Loucy (cell line): ENCODE results near the gene TSEN15.
A peak's percentile ranks its signal among the peaks of the same experiment; 100 is the strongest.

Source experiments
- H2AFZ ChIP-seq: fragments of 200-600 bp; sonication (generic); 2 replicates; pipeline ENCODE4 v1.6.0; 2016; ENCODE audit warnings: antibody characterized with exemption, mild to moderate bottlenecking, low read length, moderate library complexity
- H3F3A ChIP-seq: fragments of 200-600 bp; 2 replicates; pipeline ENCODE4 v1.6.0; 2016; ENCODE audit warnings: antibody characterized with exemption, low read depth, mild to moderate bottlenecking
- H3K27me3 ChIP-seq: fragments of 200-600 bp; sonication (generic); 2 replicates; pipeline ENCODE4 v1.6.1; 2014; ENCODE audit warnings: low read length, mild to moderate bottlenecking; ENCODE audit not compliant: insufficient read depth, poor library complexity, severe bottlenecking
- H3K36me3 ChIP-seq: fragments of 200-600 bp; sonication (generic); 2 replicates; pipeline ENCODE4 v1.6.1; 2016; ENCODE audit warnings: low read length; ENCODE audit not compliant: insufficient read depth
- H3K4me1 ChIP-seq: fragments of 200-600 bp; sonication (generic); 2 replicates; pipeline ENCODE4 v1.5.1; 2014; ENCODE audit warnings: low read length, mild to moderate bottlenecking; ENCODE audit not compliant: insufficient read depth, poor library complexity, severe bottlenecking
- H3K4me2 ChIP-seq: fragments of 200-600 bp; sonication (generic); 2 replicates; pipeline ENCODE4 v1.6.0; 2014; ENCODE audit warnings: antibody characterized with exemption, low read length, low read depth, mild to moderate bottlenecking; ENCODE audit not compliant: poor library complexity, severe bottlenecking
- H3K4me3 ChIP-seq: fragments of 200-600 bp; sonication (generic); 2 replicates; pipeline ENCODE4 v1.5.1; 2014; ENCODE audit warnings: low read length, mild to moderate bottlenecking, mixed read lengths; ENCODE audit not compliant: poor library complexity, severe bottlenecking
- H3K79me2 ChIP-seq: fragments of 200-600 bp; sonication (generic); 2 replicates; pipeline ENCODE4 v1.6.1; 2014; ENCODE audit warnings: low read length; ENCODE audit not compliant: insufficient read depth
- H3K9ac ChIP-seq: fragments of 200-600 bp; sonication (generic); 2 replicates; pipeline ENCODE4 v1.6.0; 2014; ENCODE audit warnings: mild to moderate bottlenecking, low read depth, low read length, moderate library complexity; ENCODE audit not compliant: poor library complexity, severe bottlenecking
- H3K9me2 ChIP-seq: fragments of 200-600 bp; sonication (generic); replicated peaks from 2 replicates; pipeline ENCODE4 v1.6.1; 2016; ENCODE audit warnings: low read depth, low read length, mixed read lengths
- H3K9me3 ChIP-seq: fragments of 200-600 bp; sonication (generic); 2 replicates; pipeline ENCODE4 v1.6.1; 2014; ENCODE audit warnings: mild to moderate bottlenecking, antibody characterized with exemption, low read length, low read depth; ENCODE audit not compliant: insufficient read depth
- H4K20me1 ChIP-seq: fragments of 200-600 bp; sonication (generic); 2 replicates; pipeline ENCODE4 v1.6.0; 2014; ENCODE audit warnings: antibody characterized with exemption, low read length, mild to moderate bottlenecking; ENCODE audit not compliant: insufficient read depth, poor library complexity, severe bottlenecking
- CTCF ChIP-seq: fragments of 200-600 bp; sonication (generic); conservative IDR thresholded peaks from 2 replicates; pipeline ENCODE4 v1.5.1; 2014; ENCODE audit warnings: mild to moderate bottlenecking, antibody characterized with exemption, low read length
- EZH2phosphoT487 ChIP-seq: fragments of 200-600 bp; IDR thresholded peaks from 2 replicates; pipeline ENCODE4 v1.6.1; 2018; ENCODE audit warnings: antibody characterized with exemption, mild to moderate bottlenecking, moderate library complexity, borderline replicate concordance

Gene TSEN15

GRCh38 chr1:184050636-184051035 lies 894 bp upstream of the TSEN15 start:
- Histone ChIP-seq H3K79me2 (peaks cover 22% of the 10 kb centered on the region), H3F3A (no peaks in the 10 kb centered on the region), H3K9me3 (no peaks in the 10 kb centered on the region), H4K20me1 (no peaks in the 10 kb centered on the region), H3K9ac (peak overlapping the region; percentile 83), H2AFZ (peak overlapping the region; percentile 98), H3K4me2 (peak overlapping the region; percentile 74), H3K4me1 (peaks cover 24% of the 10 kb centered on the region), H3K9me2 (no peaks in the 10 kb centered on the region), H3K27me3 (no peaks in the 10 kb centered on the region), H3K4me3 (peak overlapping the region; percentile 93), H3K36me3 (no peaks in the 10 kb centered on the region)
- TF ChIP-seq EZH2phosphoT487 (no peak), CTCF (no peak)

- no peaks in the 10 kb centered on the region for H4K20me1 ChIP-seq
- H2AFZ ChIP-seq = peak overlapping the region; percentile 98
- H3K4me2 ChIP-seq = peak overlapping the region; percentile 74
- H3K36me3 ChIP-seq = no peaks in the 10 kb centered on the region
- H3K27me3 ChIP-seq = no peaks in the 10 kb centered on the region
- peaks cover 24% of the 10 kb centered on the region for H3K4me1 ChIP-seq
- H3K4me3 ChIP-seq = peak overlapping the region; percentile 93
- H3K9ac ChIP-seq = peak overlapping the region; percentile 83
- TF ChIP-seq CTCF (no peak), EZH2phosphoT487 (no peak)
- peaks cover 22% of the 10 kb centered on the region for H3K79me2 ChIP-seq
- no peaks in the 10 kb centered on the region for H3F3A ChIP-seq
- no peaks in the 10 kb centered on the region for H3K9me2 ChIP-seq
- no peaks in the 10 kb centered on the region for H3K9me3 ChIP-seq
Measured at GRCh38 chr1:184051138-184051484, 419 bp upstream of the TSEN15 start.

GRCh38 chr1:184052194-184052559 lies 647 bp downstream of the TSEN15 start:
- Histone ChIP-seq H3K4me1 (peaks cover 32% of the 10 kb centered on the region), H3K4me2 (peak overlapping the region; percentile 85), H3F3A (no peaks in the 10 kb centered on the region), H3K9me3 (no peaks in the 10 kb centered on the region), H3K79me2 (peaks cover 30% of the 10 kb centered on the region), H2AFZ (peak overlapping the region; percentile 98), H3K9ac (peak overlapping the region; percentile 83), H3K36me3 (no peaks in the 10 kb centered on the region), H4K20me1 (no peaks in the 10 kb centered on the region), H3K9me2 (no peaks in the 10 kb centered on the region), H3K27me3 (no peaks in the 10 kb centered on the region), H3K4me3 (peak overlapping the region; percentile 93)
- TF ChIP-seq CTCF = no peak
- no peak for TF ChIP-seq EZH2phosphoT487
